T-helper 2 cell treated with Interferon-gamma antibody and Interleukin-4, amounts not matched to agents 100 ng/mL and 5 ng/mL, for 36 hours (primary cell): ENCODE results near the gene GAGE12J. TPM values are rescaled to one million over a fixed set of nuclear protein-coding genes. Genes with fewer than 3 reads are reported as not detected.
"Not testable (repeated sequence)": the region's sequence is repeated elsewhere in the genome, so short reads cannot be mapped to it uniquely, and the experiment has no call there.

ENCODE experiments used
- intact Hi-C: fragments of 100-400 bp; cut with micrococcal nuclease; formaldehyde crosslinking; loops from one replicate; pipeline ENCODE4 v1.15.1; 2023
- total RNA-seq: library from RNA; stranded (reverse); gene quantifications from 2 replicates; pipeline ENCODE4 v1.2.3, GENCODE V29; 2022

The GAGE12J gene
- total RNA-seq = not detected in 2 replicates

- intact Hi-C loops = not testable (repeated sequence)
Observed at GRCh38 chrX:49321737-49322136, at the start of gene GAGE12J. Gene GAGE12J (plus strand): TSS chrX:49322037. CDS start chrX:49323194, 1,157 bp downstream.

- intact Hi-C loops = loop anchor here (5.0 kb wide), 1 partner anchor 335 kb away; no protein-coding TSS in a partner anchor
Observed at GRCh38 chrX:49272421-49272820, 49.4 kb upstream of the GAGE12J start.

GRCh38 chrX:49273181-49273727 lies 48.6 kb upstream of the GAGE12J start:
- intact Hi-C loops = loop anchor here (1.0 to 5.0 kb wide), 2 partner anchors 38 to 336 kb away; partner anchors contain the start of gene CCDC22

GRCh38 chrX:49276207-49276606 lies 45.6 kb upstream of the GAGE12J start:
- intact Hi-C loops = no loop called here

- intact Hi-C loops = no loop called here
Observed at GRCh38 chrX:49276671-49277534, 44.9 kb upstream of the GAGE12J start.

- intact Hi-C loops = no loop called here
Observed at GRCh38 chrX:49277535-49277830, 44.4 kb upstream of the GAGE12J start.

GRCh38 chrX:49278081-49278480 lies 43.8 kb upstream of the GAGE12J start:
- intact Hi-C loops = loop anchor here (1.0 kb wide), 1 partner anchor 31 kb away; no protein-coding TSS in a partner anchor

- intact Hi-C loops = no loop called here
Observed at GRCh38 chrX:49282647-49283011, 39.2 kb upstream of the GAGE12J start.

GRCh38 chrX:49284212-49284611 lies 37.6 kb upstream of the GAGE12J start:
- intact Hi-C loops = no loop called here

GRCh38 chrX:49286136-49286535 lies 35.7 kb upstream of the GAGE12J start:
- intact Hi-C loops = no loop called here

GRCh38 chrX:49286581-49286980 lies 35.3 kb upstream of the GAGE12J start:
- intact Hi-C loops = no loop called here

GRCh38 chrX:49287665-49288064 lies 34.2 kb upstream of the GAGE12J start:
- intact Hi-C loops = no loop called here

- intact Hi-C loops = no loop called here
Observed at GRCh38 chrX:49290215-49290614, 31.6 kb upstream of the GAGE12J start.

- intact Hi-C loops = no loop called here
Observed at GRCh38 chrX:49291615-49292337, 30.1 kb upstream of the GAGE12J start.

GRCh38 chrX:49292400-49293362 lies 29.2 kb upstream of the GAGE12J start:
- intact Hi-C loops = no loop called here

- intact Hi-C loops = not testable (repeated sequence)
Observed at GRCh38 chrX:49299293-49299692, 22.5 kb upstream of the GAGE12J start.

GRCh38 chrX:49300703-49301102 lies 21.1 kb upstream of the GAGE12J start:
- intact Hi-C loops = no loop called here

- intact Hi-C loops = no loop called here
Observed at GRCh38 chrX:49303346-49303745, 18.5 kb upstream of the GAGE12J start, which contains the start of gene GAGE10. Gene GAGE10 (plus strand): TSS chrX:49303646. CDS start chrX:49304860, 1,214 bp downstream.

GRCh38 chrX:49307775-49308174 lies 14.1 kb upstream of the GAGE12J start:
- intact Hi-C loops = not testable (repeated sequence)

GRCh38 chrX:49308604-49309269 lies 13.1 kb upstream of the GAGE12J start:
- intact Hi-C loops = loop anchor here (1.0 kb wide), 1 partner anchor 30 kb away; no protein-coding TSS in a partner anchor
